ENCODE measurements around the gene MPZL1. TPM values are rescaled to one million over a fixed set of nuclear protein-coding genes. Genes with fewer than 3 reads are reported as not detected.

The MPZL1 gene
- total and polyA plus RNA-seq, 12 donors, result 12.8 to 52.5 (median 24.6) TPM

DNA sequence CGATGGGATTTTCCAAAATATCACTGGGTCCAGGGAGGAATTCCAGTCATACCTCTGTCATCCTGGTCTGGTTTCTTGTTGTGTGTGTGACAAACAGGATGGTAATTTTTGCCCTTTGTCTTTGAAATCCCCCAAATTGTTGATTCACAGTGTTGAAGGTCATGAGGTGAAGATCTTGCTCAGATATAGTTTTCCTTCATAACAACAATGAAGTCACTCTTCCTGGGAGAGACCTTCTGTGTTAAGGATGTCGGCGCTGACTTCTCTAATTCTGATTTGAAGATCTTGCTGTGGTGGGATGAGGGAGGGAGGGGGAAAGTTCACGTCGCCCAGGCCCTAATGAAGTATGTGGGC, 32.2 kb upstream of the MPZL1 start:
- Histone ChIP-seq H3K4me3 (no peak overlapping the region), H3K27me3 (no peaks in the 10 kb centered on the region), H3K9me3 (no peaks in the 10 kb centered on the region), H3K4me1 (peaks cover 0 to 59% (median 41%) of the 10 kb centered on the region in 9 donors), H3K36me3 (peaks cover 0 to 96% (median 17%) of the 10 kb centered on the region in 9 donors), H3K27ac (peak overlapping the region in 2 of 10 donors; percentile 3 to 65)
- TF ChIP-seq, protein P1, sequence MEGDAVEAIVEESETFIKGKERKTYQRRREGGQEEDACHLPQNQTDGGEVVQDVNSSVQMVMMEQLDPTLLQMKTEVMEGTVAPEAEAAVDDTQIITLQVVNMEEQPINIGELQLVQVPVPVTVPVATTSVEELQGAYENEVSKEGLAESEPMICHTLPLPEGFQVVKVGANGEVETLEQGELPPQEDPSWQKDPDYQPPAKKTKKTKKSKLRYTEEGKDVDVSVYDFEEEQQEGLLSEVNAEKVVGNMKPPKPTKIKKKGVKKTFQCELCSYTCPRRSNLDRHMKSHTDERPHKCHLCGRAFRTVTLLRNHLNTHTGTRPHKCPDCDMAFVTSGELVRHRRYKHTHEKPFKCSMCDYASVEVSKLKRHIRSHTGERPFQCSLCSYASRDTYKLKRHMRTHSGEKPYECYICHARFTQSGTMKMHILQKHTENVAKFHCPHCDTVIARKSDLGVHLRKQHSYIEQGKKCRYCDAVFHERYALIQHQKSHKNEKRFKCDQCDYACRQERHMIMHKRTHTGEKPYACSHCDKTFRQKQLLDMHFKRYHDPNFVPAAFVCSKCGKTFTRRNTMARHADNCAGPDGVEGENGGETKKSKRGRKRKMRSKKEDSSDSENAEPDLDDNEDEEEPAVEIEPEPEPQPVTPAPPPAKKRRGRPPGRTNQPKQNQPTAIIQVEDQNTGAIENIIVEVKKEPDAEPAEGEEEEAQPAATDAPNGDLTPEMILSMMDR (IDR thresholded peaks at IDR 0.05), result no peak
- intact Hi-C loops (cut with DNase I), result loop anchor here in 8 of 10 donors (2.0 to 10.0 kb wide), 8 partner anchors 37 to 133 kb away; partner anchors contain the start of gene RCSD1 (in 3 of the 8)
- ATAC-seq, result no peak
- WGBS, 2 donors, result 70 to 72% methylated on average over 5 of the region's 5 CpGs
- no peak for DNase-seq

DNA sequence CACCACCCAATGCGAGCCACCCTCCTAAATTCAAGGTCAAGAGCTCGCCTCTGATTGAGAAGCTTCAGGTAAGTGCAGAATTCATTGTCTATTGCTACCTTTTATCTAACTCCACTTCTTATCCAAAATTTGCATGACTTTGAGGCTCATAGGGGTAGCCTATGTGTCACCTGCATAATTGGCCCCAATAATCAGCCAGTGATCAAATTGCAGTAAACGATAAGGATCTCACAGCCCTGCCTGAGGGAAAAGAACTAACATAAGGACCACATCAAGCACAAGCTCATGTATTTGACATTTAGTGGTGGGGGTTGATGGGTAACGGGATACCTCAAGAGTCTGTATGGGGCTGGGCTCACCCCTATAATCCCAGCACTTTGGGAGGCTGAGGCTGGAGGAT, 31.7 kb upstream of the MPZL1 start:
- H3K27ac ChIP-seq, result peak overlapping the region in 1 of 10 donors; percentile 65
- peaks cover 0 to 96% (median 20%) of the 10 kb centered on the region in 9 donors for H3K36me3 ChIP-seq
- intact Hi-C loops (cut with DNase I), result loop anchor here in 1 of 10 donors (5.0 kb wide), 1 partner anchor 98 kb away; no protein-coding TSS in a partner anchor

DNA sequence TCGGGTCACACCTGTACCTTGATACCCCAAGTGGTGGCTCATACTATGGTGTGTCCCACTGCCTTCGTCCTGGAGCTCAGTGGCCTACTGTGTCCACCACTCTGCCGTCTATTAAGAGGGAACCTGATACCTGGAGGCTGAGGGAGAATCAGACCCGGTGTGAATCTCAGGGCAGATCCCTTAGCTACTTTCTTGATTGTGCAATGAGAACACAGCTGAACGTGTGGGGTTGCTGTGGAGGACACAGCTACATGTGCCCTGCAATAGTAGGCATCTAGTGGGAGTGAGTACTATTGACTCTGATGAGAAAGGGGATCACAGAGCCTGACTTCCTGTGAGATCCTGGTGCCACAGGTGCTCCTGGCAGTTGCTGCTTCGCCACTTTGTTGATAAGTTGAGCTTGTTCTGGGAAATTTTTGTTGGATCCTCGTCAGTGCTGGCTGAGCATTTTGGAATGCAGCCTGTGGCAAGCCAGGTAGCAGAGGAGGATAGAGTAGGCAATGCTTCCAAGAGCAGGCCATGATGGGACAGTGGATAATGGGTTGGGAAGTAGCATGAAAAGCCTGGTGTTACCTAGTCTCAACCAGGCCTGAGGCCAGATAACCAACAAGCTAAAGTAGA, 28.2 kb upstream of the MPZL1 start:
- DNase-seq (no peak), ATAC-seq (no peak)
- intact Hi-C loops (cut with DNase I), result loop anchor here in 1 of 10 donors (5.0 kb wide), 1 partner anchor 101 kb away; no protein-coding TSS in a partner anchor
- no peak overlapping the region for H3K27ac ChIP-seq
- peaks cover 0 to 100% (median 38%) of the 10 kb centered on the region in 9 donors for H3K36me3 ChIP-seq
- H3K9me3 ChIP-seq, result no peaks in the 10 kb centered on the region
- no peak overlapping the region for H3K4me3 ChIP-seq
- 89 to 90% methylated on average over 7 of the region's 7 CpGs for WGBS, 2 donors
- H3K27me3 ChIP-seq, result no peaks in the 10 kb centered on the region
- TF ChIP-seq, protein P1 (IDR thresholded peaks at IDR 0.05), result no peak
- H3K4me1 ChIP-seq, result peaks cover 5 to 39% (median 26%) of the 10 kb centered on the region in 9 donors

More for the DNA sequence above, 31.7 kb upstream of the MPZL1 start:
- no peaks in the 10 kb centered on the region for H3K9me3 ChIP-seq
- H3K4me1 ChIP-seq, result peaks cover 0 to 54% (median 37%) of the 10 kb centered on the region in 9 donors
- DNase-seq (no peak), ATAC-seq (no peak)
- H3K4me3 ChIP-seq, result no peak overlapping the region
- WGBS, 2 donors, result 89 to 94% methylated on average over 4 of the region's 4 CpGs
- TF ChIP-seq, protein P1 (IDR thresholded peaks at IDR 0.05), result no peak
- H3K27me3 ChIP-seq, result no peaks in the 10 kb centered on the region

DNA sequence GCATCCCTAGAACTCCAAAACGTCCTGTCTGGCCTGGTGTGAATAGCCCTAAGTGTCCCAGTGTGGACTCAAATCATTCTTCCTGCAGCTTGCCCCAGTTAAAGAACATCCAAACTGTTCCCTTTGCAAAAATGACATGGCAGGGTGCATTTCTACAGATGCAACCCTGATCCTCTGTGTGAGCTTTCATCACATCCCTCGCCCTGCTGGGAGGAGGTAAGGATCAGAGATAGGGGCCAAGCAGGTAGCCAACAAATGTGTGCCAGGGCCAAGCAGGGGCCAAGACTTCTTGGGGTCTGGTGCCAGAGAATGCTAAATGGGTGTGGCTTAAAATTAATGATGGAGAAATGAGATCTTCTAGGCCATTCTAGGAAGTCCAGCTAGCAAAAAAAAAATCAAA, 27.1 kb upstream of the MPZL1 start:
- ATAC-seq, result no peak

More for the DNA sequence above, 27.1 kb upstream of the MPZL1 start:
- H3K27me3 ChIP-seq, result no peaks in the 10 kb centered on the region
- no peak for DNase-seq
- H3K4me1 ChIP-seq, result peaks cover 5 to 42% (median 25%) of the 10 kb centered on the region in 9 donors
- H3K9me3 ChIP-seq, result no peaks in the 10 kb centered on the region
- intact Hi-C loops (cut with DNase I), result loop anchor here in 1 of 10 donors (5.0 kb wide), 1 partner anchor 102 kb away; no protein-coding TSS in a partner anchor
- WGBS, 2 donors, result 59 to 66% methylated on average over 2 of the region's 2 CpGs
- H3K36me3 ChIP-seq, result peaks cover 0 to 100% (median 38%) of the 10 kb centered on the region in 9 donors
- TF ChIP-seq, protein P1 (IDR thresholded peaks at IDR 0.05), result no peak
- no peak overlapping the region for H3K27ac ChIP-seq
- no peak overlapping the region for H3K4me3 ChIP-seq
